Heart right ventricle (tissue), 16 donors: ENCODE results near the gene STAU1. TPM values are rescaled to one million over a fixed set of nuclear protein-coding genes. Genes with fewer than 3 reads are reported as not detected.

ENCODE experiments used
- ATAC-seq, 8 donors: fragments of 200-7000 bp; cut with Tn5 transposase; one replicate each; pipeline ENCODE4 v1.9.1; 2020; ENCODE audit warnings: mild to moderate bottlenecking in 8 of 8, moderate library complexity in 8 of 8, moderate number of reproducible peaks in 1 of 8
- DNase-seq, 2 donors: peaks; one replicate each; pipeline ENCODE4 v3.0.0-alpha.2; 2020
- H3K27ac ChIP-seq, 10 donors: fragments of 200-600 bp; sonication (generic) in 2 of 10; one replicate each; pipeline versions ENCODE4 v1.5.0 to v1.8.0; 2020 to 2022; ENCODE audit warnings: mild to moderate bottlenecking in 3 of 10
- H3K27me3 ChIP-seq, 7 donors: fragments of 200-600 bp; one replicate each; pipeline ENCODE4 v1.8.0; 2021 to 2022; ENCODE audit warnings: mild to moderate bottlenecking in 2 of 7
- H3K36me3 ChIP-seq, 9 donors: fragments of 200-600 bp; sonication (generic) in 1 of 9; one replicate each; pipeline versions ENCODE4 v1.5.0 to v1.8.0; 2020 to 2022; ENCODE audit warnings: mild to moderate bottlenecking in 2 of 9
- H3K4me1 ChIP-seq, 9 donors: fragments of 200-600 bp; sonication (generic) in 1 of 9; one replicate each; pipeline versions ENCODE4 v1.5.0 to v1.8.0; 2020 to 2022; ENCODE audit warnings: mild to moderate bottlenecking in 4 of 9
- H3K4me3 ChIP-seq, 10 donors: fragments of 200-600 bp; sonication (generic) in 2 of 10; one replicate each; pipeline versions ENCODE4 v1.5.0 to v1.8.0; 2020 to 2022; ENCODE audit warnings: mild to moderate bottlenecking in 7 of 10, moderate library complexity in 2 of 10
- H3K9me3 ChIP-seq, 11 donors: fragments of 200-600 bp in 10 of 11; sonication (generic) in 2 of 11; one replicate each; pipeline versions ENCODE4 v1.5.0 to v1.8.0; 2013 to 2022; ENCODE audit warnings: mild to moderate bottlenecking in 2 of 11, control low read depth in 1 of 11, moderate library complexity in 1 of 11
- WGBS, 2 donors: extraction: QIAGEN DNeasy Blood & Tissue Kit; methylation state at CpG; one replicate each; pipeline ENCODE4 v1.1.7; 2013; ENCODE audit warnings: inconsistent platforms in 1 of 2; 5-methylcytosine and 5-hydroxymethylcytosine counted together
- intact Hi-C, 10 donors: fragments of 100-400 bp; cut with DNase I; formaldehyde crosslinking; loops; one replicate each; pipeline versions ENCODE4 v1.11.1 to v1.14.2; 2022
- polyA plus RNA-seq, 2 donors: library from polyadenylated mRNA; stranded (reverse); fragments of 200-250 nt; gene quantifications; one replicate each; pipeline ENCODE4 v1.2.3, GENCODE V29; 2013
- total RNA-seq, 10 donors: library from RNA; stranded (reverse); fragmentation: NEBNext Ultra II Directional in 3 of 10; extraction: Animal tissue kit (Norgen Biotek cat#: 25700) in 3 of 10; gene quantifications; one replicate each; pipeline versions ENCODE4 v1.2.1 to v1.2.4, GENCODE V29; 2021 to 2023
- TF ChIP-seq, protein P1 (sequence below), 9 donors: fragments of 200-600 bp; sonication (generic) in 2 of 9; IDR thresholded peaks; one replicate each; pipeline versions ENCODE4 v1.5.0 to v1.8.0; 2021 to 2022; ENCODE audit warnings: antibody characterized with exemption in 9 of 9, mild to moderate bottlenecking in 5 of 9, moderate library complexity in 1 of 9
- donor health status: Arrhythmogenic right ventricular cardiomyopathy.
- donor health status: ischemic (EF 13 %, LVEDD 7.1; RV severe dilation, severe dysfunction).
- donor health status: healthy with polysubstance abuse.
- donor health status: DM: no; HTN: yes; CAD: no.
- donor health status: DM: no; HTN: no; CAD: no.
- donor health status: ischemic (EF 25% LVEDD 6.9; RV normal size, moderate dysfunction).
- donor health status: ischemic (EF 25% LVEDD 5.7; RV mildly dilated, moderate dysfunction).
- donor health status: healthy.
- donor health status: DM: yes; HTN: yes; CAD: no.
- donor health status: Ischemic cardiomyopathy.
- donor health status: ischemic (EF 35%, LVEDD 5.7; RV mildly dilated, moderate dysfunction).
- donor health status: nonischemic (EF 11% LVEDD 7.7; RV severe dilation, severe dysfunction).
- donor health status: DM: yes; HTN: yes; CAD: no.
- donor health status: PGD.
- donor health status: ischemic (EF 29% LVEDD 5.4; RV normal size, mild dysfunction).
- donor health status: nonischemic (EF 23%, LVEDD 6.1; RV moderate dilation, normal function).

The STAU1 gene
- total and polyA plus RNA-seq, 12 donors: 18.0 to 94.3 (median 66.5) TPM

GRCh38 chr20:49163696-49164095, 24.4 kb downstream of the STAU1 start:
- H3K9me3 ChIP-seq: no peaks in the 10 kb centered on the region
- no peaks in the 10 kb centered on the region for H3K27me3 ChIP-seq
- H3K4me1 ChIP-seq: peaks cover 0 to 32% (median 25%) of the 10 kb centered on the region in 9 donors
- intact Hi-C loops: loop anchor here in 1 of 10 donors (2.0 kb wide), 1 partner anchor 21 kb away; no protein-coding TSS in a partner anchor
- TF ChIP-seq, protein P1, sequence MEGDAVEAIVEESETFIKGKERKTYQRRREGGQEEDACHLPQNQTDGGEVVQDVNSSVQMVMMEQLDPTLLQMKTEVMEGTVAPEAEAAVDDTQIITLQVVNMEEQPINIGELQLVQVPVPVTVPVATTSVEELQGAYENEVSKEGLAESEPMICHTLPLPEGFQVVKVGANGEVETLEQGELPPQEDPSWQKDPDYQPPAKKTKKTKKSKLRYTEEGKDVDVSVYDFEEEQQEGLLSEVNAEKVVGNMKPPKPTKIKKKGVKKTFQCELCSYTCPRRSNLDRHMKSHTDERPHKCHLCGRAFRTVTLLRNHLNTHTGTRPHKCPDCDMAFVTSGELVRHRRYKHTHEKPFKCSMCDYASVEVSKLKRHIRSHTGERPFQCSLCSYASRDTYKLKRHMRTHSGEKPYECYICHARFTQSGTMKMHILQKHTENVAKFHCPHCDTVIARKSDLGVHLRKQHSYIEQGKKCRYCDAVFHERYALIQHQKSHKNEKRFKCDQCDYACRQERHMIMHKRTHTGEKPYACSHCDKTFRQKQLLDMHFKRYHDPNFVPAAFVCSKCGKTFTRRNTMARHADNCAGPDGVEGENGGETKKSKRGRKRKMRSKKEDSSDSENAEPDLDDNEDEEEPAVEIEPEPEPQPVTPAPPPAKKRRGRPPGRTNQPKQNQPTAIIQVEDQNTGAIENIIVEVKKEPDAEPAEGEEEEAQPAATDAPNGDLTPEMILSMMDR (IDR thresholded peaks at IDR 0.05): no peak
- ATAC-seq (no peak), DNase-seq (no peak)
- WGBS, 2 donors: 89 to 97% methylated on average over 5 of the region's 5 CpGs
- H3K27ac ChIP-seq: no peak overlapping the region
- H3K36me3 ChIP-seq: peaks cover 0 to 67% (median 11%) of the 10 kb centered on the region in 9 donors
- no peak overlapping the region for H3K4me3 ChIP-seq

- Histone ChIP-seq H3K27me3 (no peaks in the 10 kb centered on the region), H3K9me3 (no peaks in the 10 kb centered on the region), H3K27ac (no peak overlapping the region), H3K4me3 (no peak overlapping the region), H3K36me3 (peaks cover 0 to 88% (median 11%) of the 10 kb centered on the region in 9 donors), H3K4me1 (peaks cover 0 to 11% (median 4%) of the 10 kb centered on the region in 9 donors)
- WGBS, 2 donors: 88 to 89% methylated on average over 6 of the region's 6 CpGs
- TF ChIP-seq, protein P1 (IDR thresholded peaks at IDR 0.05): no peak
- intact Hi-C loops: loop anchor here in 1 of 10 donors (2.0 kb wide), 1 partner anchor 19 kb away; no protein-coding TSS in a partner anchor
- DNase-seq: no peak
- no peak for ATAC-seq
Observed at GRCh38 chr20:49161428-49162152, 26.5 kb downstream of the STAU1 start.

DNA sequence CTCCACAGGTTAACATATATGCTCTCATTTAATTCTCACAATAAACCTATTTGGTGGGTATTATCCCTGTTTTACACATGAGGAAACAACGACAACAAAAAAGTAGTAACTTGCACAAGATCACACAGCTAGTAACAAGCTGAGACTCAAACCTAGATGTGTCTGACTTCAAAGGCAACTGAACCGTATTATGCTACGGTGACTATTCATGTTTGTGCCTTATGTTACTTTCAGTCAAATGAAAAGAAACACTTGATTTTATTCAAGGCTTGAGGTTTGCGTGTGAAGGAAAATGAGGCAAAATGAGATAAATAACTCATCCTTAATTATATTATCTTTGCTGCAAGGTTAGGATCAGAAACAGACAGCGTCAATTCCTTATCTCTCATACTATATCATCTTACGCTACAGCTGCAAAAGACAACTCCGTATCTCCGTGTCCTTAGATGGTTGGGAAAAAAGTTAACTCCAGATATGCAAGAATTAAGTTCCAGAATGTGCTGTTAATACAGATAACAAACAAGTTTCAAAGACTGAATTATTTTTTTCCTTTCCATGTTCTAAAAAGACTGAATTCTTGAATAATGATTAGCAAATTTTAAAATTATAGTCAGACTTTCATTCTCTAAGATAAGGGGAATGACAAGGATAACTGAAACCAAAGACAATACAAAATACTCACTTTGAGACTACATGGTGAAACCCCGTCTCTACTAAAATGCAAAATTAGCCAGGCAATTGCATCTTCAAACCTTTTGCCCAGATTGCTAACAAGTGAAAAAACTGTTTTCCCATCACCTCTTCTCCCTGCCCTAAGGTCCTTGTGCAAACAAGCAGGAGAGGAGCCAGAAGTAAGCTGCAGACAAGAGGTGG, 27.8 kb downstream of the STAU1 start:
- H3K27me3 ChIP-seq: no peaks in the 10 kb centered on the region
- H3K4me1 ChIP-seq: peaks cover 0 to 7% (median 0%) of the 10 kb centered on the region in 9 donors
- no peaks in the 10 kb centered on the region for H3K9me3 ChIP-seq
- H3K27ac ChIP-seq: no peak overlapping the region
- DNase-seq: no peak
- 73 to 83% methylated on average over 9 of the region's 9 CpGs for WGBS, 2 donors
- no peak for ATAC-seq
- intact Hi-C loops: no loop called here
- H3K36me3 ChIP-seq: peaks cover 0 to 79% (median 6%) of the 10 kb centered on the region in 9 donors
- no peak overlapping the region for H3K4me3 ChIP-seq
- TF ChIP-seq, protein P1 (IDR thresholded peaks at IDR 0.05): no peak

DNA sequence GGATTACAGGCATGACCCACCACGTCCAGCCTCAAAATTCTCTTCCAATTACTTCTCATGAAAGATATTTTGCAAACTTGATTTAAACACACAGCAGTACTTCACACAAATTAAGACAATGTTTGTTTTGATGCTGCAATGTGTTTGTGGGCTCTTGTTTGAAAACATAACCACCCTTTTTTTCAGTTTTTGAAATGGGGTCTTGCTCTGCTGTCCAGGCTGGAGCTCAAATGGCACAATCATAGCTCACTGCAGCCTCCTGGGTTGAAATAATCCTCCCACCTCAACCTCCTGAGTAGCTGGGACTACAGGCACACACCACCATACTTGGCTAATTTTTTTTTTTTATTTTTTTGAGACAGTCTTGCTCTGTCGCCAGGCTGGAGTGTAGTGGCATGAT, 31.0 kb downstream of the STAU1 start:
- TF ChIP-seq, protein P1 (IDR thresholded peaks at IDR 0.05): no peak
- ATAC-seq (no peak), DNase-seq (no peak)
- Histone ChIP-seq H3K27me3 (no peaks in the 10 kb centered on the region), H3K4me3 (no peak overlapping the region), H3K27ac (no peak overlapping the region), H3K4me1 (peaks cover 0 to 7% (median 0%) of the 10 kb centered on the region in 9 donors), H3K36me3 (peaks cover 0 to 78% (median 1%) of the 10 kb centered on the region in 9 donors), H3K9me3 (no peaks in the 10 kb centered on the region)
- 96 to 100% methylated on average over 2 of the region's 2 CpGs for WGBS, 2 donors
- intact Hi-C loops: no loop called here
